GM19099 (cell line): ENCODE results near the gene TADA2B.

Experiments used
- POLR2A ChIP-seq: IDR thresholded peaks from 3 replicates; pipeline ENCODE4 v1.6.1; 2011; ENCODE audit warnings: low read depth; ENCODE audit not compliant: insufficient read length; ENCODE audit errors: extremely low read depth

The TADA2B gene

GRCh38 chr4:7070729-7071511, 27.7 kb downstream of the TADA2B start:
- TF ChIP-seq POLR2A: no peak

- TF ChIP-seq POLR2A: no peak
These were observed 29.9 kb downstream of the TADA2B start for GRCh38 chr4:7073059-7073458.

GRCh38 chr4:7073526-7074390, 30.6 kb downstream of the TADA2B start:
- TF ChIP-seq POLR2A: no peak

- no peak for TF ChIP-seq POLR2A
These were observed 31.3 kb downstream of the TADA2B start for GRCh38 chr4:7074426-7074825.

GRCh38 chr4:7075962-7076695, 33.0 kb downstream of the TADA2B start:
- no peak for TF ChIP-seq POLR2A

- TF ChIP-seq POLR2A: no peak
These were observed 33.5 kb downstream of the TADA2B start for GRCh38 chr4:7076696-7077082.

GRCh38 chr4:7077371-7077770, 34.2 kb downstream of the TADA2B start:
- TF ChIP-seq POLR2A: no peak

- no peak for TF ChIP-seq POLR2A
These were observed 34.9 kb downstream of the TADA2B start for GRCh38 chr4:7078025-7078424.

- TF ChIP-seq POLR2A: no peak
These were observed 40.7 kb downstream of the TADA2B start for GRCh38 chr4:7083597-7084563.

GRCh38 chr4:7086384-7086783, 43.2 kb downstream of the TADA2B start:
- no peak for TF ChIP-seq POLR2A

GRCh38 chr4:7087036-7087435, 43.9 kb downstream of the TADA2B start:
- TF ChIP-seq POLR2A: no peak

GRCh38 chr4:7089213-7089986, 46.2 kb downstream of the TADA2B start:
- no peak for TF ChIP-seq POLR2A

- no peak for TF ChIP-seq POLR2A
These were observed 48.9 kb downstream of the TADA2B start for GRCh38 chr4:7092026-7092425.

GRCh38 chr4:7094916-7095315, 51.7 kb downstream of the TADA2B start:
- TF ChIP-seq POLR2A: no peak

GRCh38 chr4:7095611-7096155, 52.5 kb downstream of the TADA2B start:
- no peak for TF ChIP-seq POLR2A
